GM04504 (cell line): Measurements from ENCODE around the gene F2RL1.
"Not testable (repeated sequence)": the region's sequence is repeated elsewhere in the genome, so short reads cannot be mapped to it uniquely, and the experiment has no call there.

Experiments
- DNase-seq: peaks from one replicate; pipeline ENCODE4 v3.0.0-alpha.2; 2012; ENCODE audit warnings: low read depth

The F2RL1 gene

GRCh38 chr5:76849419-76850291 lies 30.8 kb downstream of the F2RL1 start, which contains the start of gene S100Z:
Gene S100Z (plus strand): TSS chr5:76850014. CDS start chr5:76875360, 25,346 bp downstream.
- DNase-seq: no peak

GRCh38 chr5:76850543-76851145 lies 31.8 kb downstream of the F2RL1 start:
- DNase-seq: no peak

GRCh38 chr5:76851728-76852369 lies 33.0 kb downstream of the F2RL1 start:
- no peak for DNase-seq

GRCh38 chr5:76852772-76853171 lies 33.9 kb downstream of the F2RL1 start:
- DNase-seq: no peak

- DNase-seq: not testable (repeated sequence)
These were observed 34.9 kb downstream of the F2RL1 start for GRCh38 chr5:76853741-76854140.

GRCh38 chr5:76854644-76855043 lies 35.8 kb downstream of the F2RL1 start:
- no peak for DNase-seq

GRCh38 chr5:76855501-76855900 lies 36.7 kb downstream of the F2RL1 start:
- DNase-seq: not testable (repeated sequence)

- DNase-seq: no peak
These were observed 37.1 kb downstream of the F2RL1 start for GRCh38 chr5:76855961-76856360.

GRCh38 chr5:76856800-76857199 lies 38.0 kb downstream of the F2RL1 start:
- not testable (repeated sequence) for DNase-seq

- no peak for DNase-seq
These were observed 40.9 kb downstream of the F2RL1 start for GRCh38 chr5:76859591-76860247.

- no peak for DNase-seq
These were observed 42.8 kb downstream of the F2RL1 start for GRCh38 chr5:76861612-76862011.

GRCh38 chr5:76863001-76863400 lies 44.2 kb downstream of the F2RL1 start:
- no peak for DNase-seq

GRCh38 chr5:76866503-76866902 lies 47.7 kb downstream of the F2RL1 start:
- no peak for DNase-seq

- DNase-seq: no peak
These were observed 48.2 kb downstream of the F2RL1 start for GRCh38 chr5:76867038-76867437.

GRCh38 chr5:76867827-76868693 lies 49.2 kb downstream of the F2RL1 start:
- DNase-seq: peak; percentile 19

GRCh38 chr5:76870046-76870445 lies 51.2 kb downstream of the F2RL1 start:
- DNase-seq: no peak

- DNase-seq: no peak
These were observed 55.3 kb downstream of the F2RL1 start for GRCh38 chr5:76874088-76874581.
